ENCODE measurements around the gene CNGB1. TPM values are rescaled to one million over a fixed set of nuclear protein-coding genes. Genes with fewer than 3 reads are reported as not detected.

CNGB1 gene
- polyA plus RNA-seq, 1 of the 3 experiments (the other 2 are of a cell fraction), result 0.05 TPM

- no peaks in the 10 kb centered on the region for H3K9me3 ChIP-seq
- H3K4me1 ChIP-seq (ENCODE audit: control insufficient read depth in 1 of 2, insufficient read depth in 2 of 2, low read depth in 1 of 2, low read length in 1 of 2), result peaks cover 0 to 3% of the 10 kb centered on the region in 2 experiments; a peak in 1 of 4 replicates
- H3K27me3 ChIP-seq (ENCODE audit: insufficient read depth), result no peaks in the 10 kb centered on the region; the same call in 1 of the 2 replicates
- H3K36me3 ChIP-seq (replicated peaks in 1 of 2; ENCODE audit: control insufficient read depth in 1 of 2, insufficient read depth in 2 of 2, low read length in 1 of 2), result no peaks in the 10 kb centered on the region
- TF ChIP-seq CTCF (IDR thresholded peaks at IDR 0.05) (no peak), JUND (IDR thresholded peaks at IDR 0.05) (no peak), TAF1 (IDR thresholded peaks at IDR 0.05; ENCODE audit: borderline replicate concordance, low read depth, low read length) (no peak), EZH2phosphoT487 (IDR thresholded peaks at IDR 0.05; ENCODE audit: borderline replicate concordance, low read depth) (no peak), EP300 (IDR thresholded peaks at IDR 0.05; ENCODE audit: borderline replicate concordance in 1 of 2, low read depth in 1 of 2, low read length in 1 of 2) (no peak), RXRA (IDR thresholded peaks at IDR 0.05; ENCODE audit: borderline replicate concordance, low read depth) (no peak), IRF3 (IDR thresholded peaks at IDR 0.05; ENCODE audit: low read depth, low read length) (no peak), PBX3 (IDR thresholded peaks at IDR 0.05) (no peak), SMC3 (IDR thresholded peaks at IDR 0.05; ENCODE audit: low read depth, low read length) (no peak), RCOR1 (IDR thresholded peaks at IDR 0.05; ENCODE audit: low read length) (no peak), YY1 (IDR thresholded peaks at IDR 0.05; ENCODE audit: low read depth) (no peak), CHD2 (IDR thresholded peaks at IDR 0.05; ENCODE audit: low read length, partially characterized antibody) (no peak)
- POLR2A ChIA-PET, result no interaction called here
- H3K9me2 ChIP-seq, result no peaks in the 10 kb centered on the region
- no peaks in the 10 kb centered on the region for H4K20me1 ChIP-seq (ENCODE audit: insufficient read depth)
- H3K4me2 ChIP-seq, result no peak overlapping the region
- no peaks in the 10 kb centered on the region for H3F3A ChIP-seq (replicated peaks; ENCODE audit: insufficient read depth)
- no peaks in the 10 kb centered on the region for H3K79me2 ChIP-seq (ENCODE audit: insufficient read depth)
- no peak overlapping the region for H3K27ac ChIP-seq (ENCODE audit: low read depth in 2 of 2, low read length in 1 of 2)
- CTCF ChIA-PET, result interaction anchor here (1.5 kb wide), 1 partner anchor 10 kb away, joined by 4 read pairs; no protein-coding TSS in a partner anchor
- no peak overlapping the region for H2AFZ ChIP-seq (ENCODE audit: low read depth)
- H3K4me3 ChIP-seq (ENCODE audit: low read depth in 2 of 2, low read length in 1 of 2), result no peak overlapping the region
- no peak for DNase-seq
- no peak overlapping the region for H3K9ac ChIP-seq
These were observed 3.0 kb downstream of the CNGB1 start for GRCh38 chr16:57967916-57968315.

GRCh38 chr16:57966986-57967385, 3.9 kb downstream of the CNGB1 start:
- CTCF ChIA-PET, result interaction anchor here (0.8 to 1.3 kb wide), 2 partner anchors 13 to 67 kb away, joined by 3 to 4 read pairs; no protein-coding TSS in a partner anchor
- TF ChIP-seq ELF1 (IDR thresholded peaks at IDR 0.05) (no peak), POLR2AphosphoS5 (IDR thresholded peaks at IDR 0.05; ENCODE audit: low read depth, low read length) (no peak), GABPA (IDR thresholded peaks at IDR 0.05; ENCODE audit: low read depth) (no peak), USF2 (IDR thresholded peaks at IDR 0.05; ENCODE audit: borderline replicate concordance, low read depth, low read length) (no peak), FOSL2 (IDR thresholded peaks at IDR 0.05; ENCODE audit: borderline replicate concordance, low read depth) (no peak), MXI1 (IDR thresholded peaks at IDR 0.05; ENCODE audit: low read depth, low read length) (no peak), REST (IDR thresholded peaks at IDR 0.05; ENCODE audit: low read depth, low read length) (no peak), TCF12 (IDR thresholded peaks at IDR 0.05) (no peak)

More at GRCh38 chr16:57966986-57967385, 3.9 kb downstream of the CNGB1 start:
- Histone ChIP-seq H3K4me1 (ENCODE audit: control insufficient read depth in 1 of 2, insufficient read depth in 2 of 2, low read depth in 1 of 2, low read length in 1 of 2) (peaks cover 0 to 3% of the 10 kb centered on the region in 2 experiments; a peak in 1 of 4 replicates), H3F3A (replicated peaks; ENCODE audit: insufficient read depth) (no peaks in the 10 kb centered on the region), H3K9me3 (no peaks in the 10 kb centered on the region), H2AFZ (ENCODE audit: low read depth) (no peak overlapping the region), H3K27ac (ENCODE audit: low read depth in 2 of 2, low read length in 1 of 2) (no peak overlapping the region), H3K36me3 (replicated peaks in 1 of 2; ENCODE audit: control insufficient read depth in 1 of 2, insufficient read depth in 2 of 2, low read length in 1 of 2) (no peaks in the 10 kb centered on the region), H3K4me2 (no peak overlapping the region), H4K20me1 (ENCODE audit: insufficient read depth) (no peaks in the 10 kb centered on the region), H3K79me2 (ENCODE audit: insufficient read depth) (no peaks in the 10 kb centered on the region), H3K4me3 (ENCODE audit: low read depth in 2 of 2, low read length in 1 of 2) (no peak overlapping the region), H3K27me3 (ENCODE audit: insufficient read depth) (no peaks in the 10 kb centered on the region; the same call in 1 of the 2 replicates), H3K9ac (no peak overlapping the region), H3K9me2 (no peaks in the 10 kb centered on the region)
- POLR2A ChIA-PET, result no interaction called here
- DNase-seq, result no peak
- 77% methylated on average over 9 of the region's 9 CpGs for WGBS (ENCODE audit: low lambda C conversion rate)

Measured in SK-N-SH (cell line).